GM20000 (cell line): Measurements from ENCODE around the gene NNAT.

ENCODE experiments used
- DNase-seq: peaks from one replicate; pipeline ENCODE4 v3.0.0; 2012; ENCODE audit warnings: low spot score
- CTCF ChIP-seq: IDR thresholded peaks from 2 replicates; pipeline ENCODE4 v1.5.1; 2012; ENCODE audit warnings: mild to moderate bottlenecking, control low read depth; ENCODE audit errors: extremely low read depth, missing control alignments

The NNAT gene

GRCh38 chr20:37519508-37520418, 1.3 kb upstream of the NNAT start:
- TF ChIP-seq CTCF, result no peak
- DNase-seq, result peak; percentile 26

- no peak for DNase-seq
These were observed 563 bp upstream of the NNAT start for GRCh38 chr20:37520419-37520955.

GRCh38 chr20:37522260-37523011, 1.4 kb downstream of the NNAT start:
- no peak for DNase-seq
- TF ChIP-seq CTCF, result no peak

More at GRCh38 chr20:37520419-37520955, 563 bp upstream of the NNAT start:
- TF ChIP-seq CTCF, result no peak

DNA sequence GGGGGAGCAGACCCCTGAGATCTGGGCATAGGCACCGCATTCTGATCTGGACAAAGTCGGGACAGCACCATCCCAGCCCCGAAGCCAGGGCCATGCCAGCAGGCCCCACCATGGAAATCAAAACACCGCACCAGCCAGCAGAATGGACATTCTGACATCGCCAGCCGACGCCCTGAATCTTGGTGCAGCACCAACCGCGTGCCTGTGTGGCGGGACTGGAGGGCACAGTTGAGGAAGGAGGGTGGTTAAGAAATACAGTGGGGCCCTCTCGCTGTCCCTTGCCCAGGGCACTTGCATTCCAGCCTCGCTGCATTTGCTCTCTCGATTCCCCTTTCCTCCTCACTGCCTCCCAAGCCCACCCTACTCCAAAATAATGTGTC, 2.0 kb downstream of the NNAT start:
- DNase-seq, result no peak
- TF ChIP-seq CTCF, result no peak

GRCh38 chr20:37523911-37524700, 3.1 kb downstream of the NNAT start:
- no peak for DNase-seq
- no peak for TF ChIP-seq CTCF

GRCh38 chr20:37524859-37525708, 4.0 kb downstream of the NNAT start:
- DNase-seq, result peak; percentile 38

More at GRCh38 chr20:37524859-37525708, 4.0 kb downstream of the NNAT start:
- no peak for TF ChIP-seq CTCF
